ENCODE measurements around the gene ANKRD60. TPM values are rescaled to one million over a fixed set of nuclear protein-coding genes. Genes with fewer than 3 reads are reported as not detected.

The ANKRD60 gene
- total and polyA plus RNA-seq, 4 donors: not detected

DNA sequence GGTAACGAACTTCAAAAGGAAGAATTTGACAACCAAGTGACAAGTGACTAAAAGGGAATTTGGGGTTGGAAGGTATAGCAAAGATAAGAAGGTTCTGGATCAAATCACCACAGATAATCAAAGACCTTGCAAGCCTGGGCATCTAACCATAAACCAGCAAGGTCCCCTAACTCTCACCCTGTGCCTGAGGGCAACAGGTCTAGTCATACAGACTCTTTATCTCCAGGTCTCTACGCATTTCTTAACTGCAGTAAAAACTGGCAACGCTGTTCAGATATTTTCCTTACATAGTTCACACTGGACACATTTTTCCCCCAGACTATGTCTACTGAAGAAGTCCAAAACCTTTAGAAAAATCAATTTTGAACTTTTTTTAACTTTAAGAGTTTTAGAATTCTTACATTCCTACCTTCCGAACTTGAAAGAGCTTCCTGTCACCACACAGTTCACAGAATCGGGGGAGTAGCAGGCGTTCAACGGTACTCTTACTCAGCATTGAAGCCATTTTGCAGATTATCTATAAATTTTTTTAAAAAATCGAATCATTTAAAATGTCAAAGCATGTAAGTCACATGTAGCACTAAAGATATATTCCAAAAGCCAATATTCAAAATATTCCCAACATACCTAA lies 23.0 kb upstream of the ANKRD60 start:
- no peaks in the 10 kb centered on the region for H3K27me3 ChIP-seq (ENCODE audit: control insufficient read depth in 1 of 2, insufficient read depth in 2 of 2, low read length in 1 of 2)
- peaks cover 0 to 2% of the 10 kb centered on the region in 2 donors for H3K4me1 ChIP-seq (ENCODE audit: control insufficient read depth in 1 of 2, insufficient read depth in 2 of 2, low read length in 2 of 2)
- ATAC-seq (ENCODE audit: low FRiP score) (no peak), DNase-seq (no peak)
- intact Hi-C loops (cut with DNase I): no loop called here
- no peak overlapping the region for H3K27ac ChIP-seq (ENCODE audit: low read depth in 1 of 2, low read length in 2 of 2)
- no peak overlapping the region for H3K4me3 ChIP-seq (ENCODE audit: low read length in 2 of 2)
- H3K9me3 ChIP-seq (ENCODE audit: control insufficient read depth, low read length): no peaks in the 10 kb centered on the region
- WGBS, 2 donors: 82 to 84% methylated on average over 8 of the region's 8 CpGs
- H3K36me3 ChIP-seq (ENCODE audit: control insufficient read depth in 1 of 2, insufficient read depth in 2 of 2, low read length in 1 of 2): peaks cover 0 to 11% of the 10 kb centered on the region in 2 donors

DNA sequence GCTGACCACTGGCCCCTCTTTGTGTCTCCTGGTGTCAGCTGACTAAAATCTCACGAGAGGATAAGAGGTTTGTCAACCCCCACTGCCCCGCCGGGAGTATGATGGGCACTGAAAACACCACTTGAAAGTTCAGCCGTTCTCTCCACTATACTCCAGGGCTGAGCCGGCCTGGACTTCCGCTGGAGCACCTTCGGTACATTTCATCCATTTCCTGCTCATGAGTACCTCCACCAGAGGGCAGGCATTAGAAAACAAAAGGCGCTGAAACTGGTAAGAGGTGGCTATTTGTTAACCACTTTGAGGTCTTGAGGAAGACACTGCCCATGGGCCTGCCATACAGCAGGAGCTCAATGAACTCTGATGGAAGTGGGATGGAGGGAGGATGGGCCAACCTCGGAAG lies 17.9 kb upstream of the ANKRD60 start:
- no peaks in the 10 kb centered on the region for H3K27me3 ChIP-seq (ENCODE audit: control insufficient read depth in 1 of 2, insufficient read depth in 2 of 2, low read length in 1 of 2)
- intact Hi-C loops (cut with DNase I): no loop called here
- ATAC-seq (ENCODE audit: low FRiP score): no peak
- H3K36me3 ChIP-seq (ENCODE audit: control insufficient read depth in 1 of 2, insufficient read depth in 2 of 2, low read length in 1 of 2): peaks cover 4 to 19% of the 10 kb centered on the region in 2 donors
- no peaks in the 10 kb centered on the region for H3K4me1 ChIP-seq (ENCODE audit: control insufficient read depth in 1 of 2, insufficient read depth in 2 of 2, low read length in 2 of 2)
- 66 to 69% methylated on average over 9 of the region's 9 CpGs for WGBS, 2 donors
- no peak overlapping the region for H3K4me3 ChIP-seq (ENCODE audit: low read length in 2 of 2)
- no peaks in the 10 kb centered on the region for H3K9me3 ChIP-seq (ENCODE audit: control insufficient read depth, low read length)
- DNase-seq: no peak
- no peak overlapping the region for H3K27ac ChIP-seq (ENCODE audit: low read depth in 1 of 2, low read length in 2 of 2)

DNA sequence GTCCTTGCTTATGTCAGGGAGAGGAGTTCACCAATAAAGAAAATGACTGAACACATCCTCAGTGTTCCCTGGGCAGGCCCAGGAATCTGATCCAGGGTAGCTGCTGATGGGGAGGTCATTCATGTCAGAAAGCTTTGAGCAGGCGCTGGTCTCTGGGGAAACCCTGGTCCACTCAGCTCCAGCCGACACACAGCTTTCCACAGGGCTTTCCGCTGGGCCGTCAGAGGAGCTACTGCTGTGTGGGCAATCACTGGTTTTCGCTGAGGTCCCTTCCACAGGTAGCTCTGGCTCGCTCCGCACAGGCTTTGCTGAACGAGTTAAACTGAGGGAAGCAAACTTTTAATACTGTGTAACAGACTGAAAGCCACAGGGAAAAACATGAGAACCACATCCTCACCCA lies 17.5 kb upstream of the ANKRD60 start:
- intact Hi-C loops (cut with DNase I): no loop called here
- H3K4me1 ChIP-seq (ENCODE audit: control insufficient read depth in 1 of 2, insufficient read depth in 2 of 2, low read length in 2 of 2): no peaks in the 10 kb centered on the region
- no peaks in the 10 kb centered on the region for H3K9me3 ChIP-seq (ENCODE audit: control insufficient read depth, low read length)
- no peak for ATAC-seq (ENCODE audit: low FRiP score)
- 91 to 94% methylated on average over 8 of the region's 8 CpGs for WGBS, 2 donors
- H3K4me3 ChIP-seq (ENCODE audit: low read length in 2 of 2): no peak overlapping the region
- DNase-seq: no peak
- peaks cover 4 to 17% of the 10 kb centered on the region in 2 donors for H3K36me3 ChIP-seq (ENCODE audit: control insufficient read depth in 1 of 2, insufficient read depth in 2 of 2, low read length in 1 of 2)
- no peak overlapping the region for H3K27ac ChIP-seq (ENCODE audit: low read depth in 1 of 2, low read length in 2 of 2)
- no peaks in the 10 kb centered on the region for H3K27me3 ChIP-seq (ENCODE audit: control insufficient read depth in 1 of 2, insufficient read depth in 2 of 2, low read length in 1 of 2)

DNA sequence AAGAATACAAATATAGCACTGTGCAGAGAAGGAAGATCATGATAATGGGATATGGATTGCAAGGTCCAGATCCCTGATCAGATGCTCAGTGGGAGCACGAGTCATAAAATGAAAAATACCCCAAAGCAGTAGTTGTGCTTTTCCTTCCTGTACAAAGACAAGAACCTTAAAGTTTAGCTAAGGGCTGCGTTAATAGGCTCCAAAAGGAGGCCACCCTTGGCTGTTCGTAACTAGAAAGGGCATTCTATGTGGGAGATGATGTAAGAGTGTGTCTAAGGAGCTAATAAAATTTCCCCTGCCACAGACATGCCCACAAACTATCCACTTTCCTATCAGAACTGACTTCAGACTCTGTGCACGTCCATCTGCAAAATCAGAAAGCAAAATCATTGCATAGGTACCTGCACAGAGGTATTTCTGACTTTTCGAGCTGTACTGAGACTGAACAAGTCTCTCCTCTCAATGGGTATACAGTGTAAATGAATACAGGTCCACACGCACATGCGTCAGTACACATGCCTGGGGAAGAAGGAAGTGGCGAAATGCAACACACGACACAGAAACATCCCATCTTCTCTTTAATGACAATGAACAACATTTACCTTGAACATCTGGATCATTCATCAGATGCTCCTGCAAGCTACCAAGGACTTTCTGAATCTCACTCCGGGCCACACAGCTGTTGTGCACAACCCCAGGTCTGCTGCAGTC lies 16.9 kb upstream of the ANKRD60 start:
- Histone ChIP-seq H3K4me1 (ENCODE audit: control insufficient read depth in 1 of 2, insufficient read depth in 2 of 2, low read length in 2 of 2) (no peaks in the 10 kb centered on the region), H3K27me3 (ENCODE audit: control insufficient read depth in 1 of 2, insufficient read depth in 2 of 2, low read length in 1 of 2) (no peaks in the 10 kb centered on the region), H3K36me3 (ENCODE audit: control insufficient read depth in 1 of 2, insufficient read depth in 2 of 2, low read length in 1 of 2) (peaks cover 4 to 17% of the 10 kb centered on the region in 2 donors), H3K27ac (ENCODE audit: low read depth in 1 of 2, low read length in 2 of 2) (no peak overlapping the region), H3K9me3 (ENCODE audit: control insufficient read depth, low read length) (no peaks in the 10 kb centered on the region), H3K4me3 (ENCODE audit: low read length in 2 of 2) (no peak overlapping the region)
- intact Hi-C loops (cut with DNase I): no loop called here
- DNase-seq (no peak), ATAC-seq (ENCODE audit: low FRiP score) (no peak)
- WGBS, 2 donors: 92 to 94% methylated on average over 10 of the region's 10 CpGs

DNA sequence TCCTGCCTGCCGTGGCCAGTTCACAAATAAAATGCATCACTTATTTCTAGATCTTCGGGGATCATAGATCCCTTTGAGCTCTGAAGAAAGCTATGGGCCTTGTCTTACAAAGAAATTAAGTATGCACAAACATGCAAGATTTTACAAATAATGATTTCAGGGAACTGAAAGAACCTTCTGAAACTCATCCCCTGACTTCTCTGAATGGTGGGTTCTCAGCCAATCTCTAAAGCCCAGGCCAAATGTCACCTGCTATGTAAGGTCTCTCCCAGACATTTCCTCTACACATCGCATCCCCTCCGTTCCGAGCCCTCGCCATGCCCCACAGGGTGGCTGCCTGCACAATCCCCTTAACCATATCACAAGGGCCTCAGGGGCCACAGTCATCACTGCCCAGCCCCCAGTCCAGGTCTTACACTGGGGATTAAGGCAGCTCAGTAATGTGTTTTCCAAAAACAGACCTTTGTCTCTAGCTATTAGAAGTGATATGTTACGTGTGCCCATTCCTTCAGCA lies 16.1 kb upstream of the ANKRD60 start:
- Histone ChIP-seq H3K9me3 (ENCODE audit: control insufficient read depth, low read length) (no peaks in the 10 kb centered on the region), H3K27ac (ENCODE audit: low read depth in 1 of 2, low read length in 2 of 2) (no peak overlapping the region), H3K27me3 (ENCODE audit: control insufficient read depth in 1 of 2, insufficient read depth in 2 of 2, low read length in 1 of 2) (no peaks in the 10 kb centered on the region), H3K4me3 (ENCODE audit: low read length in 2 of 2) (no peak overlapping the region), H3K36me3 (ENCODE audit: control insufficient read depth in 1 of 2, insufficient read depth in 2 of 2, low read length in 1 of 2) (peaks cover 4 to 16% of the 10 kb centered on the region in 2 donors), H3K4me1 (ENCODE audit: control insufficient read depth in 1 of 2, insufficient read depth in 2 of 2, low read length in 2 of 2) (no peaks in the 10 kb centered on the region)
- WGBS, 2 donors: 88 to 90% methylated on average over 7 of the region's 7 CpGs
- no peak for ATAC-seq (ENCODE audit: low FRiP score)
- intact Hi-C loops (cut with DNase I): no loop called here
- no peak for DNase-seq

DNA sequence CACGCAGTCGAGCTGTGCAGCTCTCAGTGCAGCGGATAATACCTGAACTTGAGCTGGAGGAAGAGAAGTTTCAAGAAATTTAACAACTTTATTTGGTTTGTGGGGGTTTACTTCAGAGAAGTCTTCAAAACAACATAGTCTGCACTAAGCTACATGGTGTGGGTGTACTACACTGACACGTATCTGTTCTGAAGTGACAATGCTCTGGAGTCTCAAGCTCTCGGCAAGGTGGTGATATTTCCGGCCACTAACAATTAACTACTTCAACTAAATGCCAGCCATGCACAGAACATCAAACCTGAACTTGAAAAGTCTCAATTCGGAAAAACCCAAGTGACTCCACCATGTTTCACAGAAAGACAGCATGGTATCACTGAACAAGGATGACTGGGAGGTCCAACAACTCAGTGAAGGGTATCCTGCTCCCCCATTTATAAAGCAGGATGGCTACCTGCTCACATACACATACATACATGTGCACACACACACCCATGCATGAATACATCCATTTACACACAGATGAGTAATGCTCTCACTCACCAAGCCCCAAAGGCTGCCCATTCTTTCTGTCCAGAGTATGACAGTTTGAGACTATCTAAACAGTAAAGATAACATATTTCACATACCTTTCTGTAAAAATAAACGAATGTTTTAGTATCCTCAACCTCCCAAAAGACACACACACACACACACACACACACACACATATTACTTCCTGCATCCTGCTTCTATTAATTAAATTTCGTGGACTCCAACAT lies 15.4 kb upstream of the ANKRD60 start:
- peaks cover 4 to 19% of the 10 kb centered on the region in 2 donors for H3K36me3 ChIP-seq (ENCODE audit: control insufficient read depth in 1 of 2, insufficient read depth in 2 of 2, low read length in 1 of 2)
- WGBS, 2 donors: 82 to 83% methylated on average over 9 of the region's 9 CpGs

DNA sequence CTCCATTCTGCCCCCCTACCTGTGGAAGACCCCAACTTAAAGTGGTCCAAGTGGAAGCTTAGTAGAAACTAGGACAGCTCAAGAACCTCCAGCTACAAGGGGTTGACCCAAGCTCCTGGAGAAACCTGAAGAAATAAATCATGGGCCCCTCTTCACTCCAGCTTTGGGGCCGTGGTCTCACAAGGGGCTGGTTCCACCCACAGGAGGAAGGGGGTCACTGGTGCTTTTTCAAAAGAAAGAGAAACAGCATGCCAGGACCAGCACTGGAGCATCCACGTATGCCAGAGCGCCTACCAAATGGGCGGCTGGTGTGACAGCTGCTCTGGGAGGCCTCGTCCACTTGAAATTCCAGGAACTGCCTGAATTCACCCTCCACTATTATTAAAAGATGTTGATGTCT lies 14.4 kb upstream of the ANKRD60 start:
- WGBS, 2 donors: 94% methylated on average over 5 of the region's 5 CpGs
- Histone ChIP-seq H3K4me1 (ENCODE audit: control insufficient read depth in 1 of 2, insufficient read depth in 2 of 2, low read length in 2 of 2) (no peaks in the 10 kb centered on the region), H3K4me3 (ENCODE audit: low read length in 2 of 2) (no peak overlapping the region), H3K9me3 (ENCODE audit: control insufficient read depth, low read length) (no peaks in the 10 kb centered on the region), H3K27ac (ENCODE audit: low read depth in 1 of 2, low read length in 2 of 2) (no peak overlapping the region), H3K36me3 (ENCODE audit: control insufficient read depth in 1 of 2, insufficient read depth in 2 of 2, low read length in 1 of 2) (peaks cover 4 to 16% of the 10 kb centered on the region in 2 donors), H3K27me3 (ENCODE audit: control insufficient read depth in 1 of 2, insufficient read depth in 2 of 2, low read length in 1 of 2) (no peaks in the 10 kb centered on the region)
- ATAC-seq (ENCODE audit: low FRiP score) (no peak), DNase-seq (no peak)
- intact Hi-C loops (cut with DNase I): no loop called here

More for the DNA sequence above, 15.4 kb upstream of the ANKRD60 start:
- no peaks in the 10 kb centered on the region for H3K27me3 ChIP-seq (ENCODE audit: control insufficient read depth in 1 of 2, insufficient read depth in 2 of 2, low read length in 1 of 2)
- no peaks in the 10 kb centered on the region for H3K4me1 ChIP-seq (ENCODE audit: control insufficient read depth in 1 of 2, insufficient read depth in 2 of 2, low read length in 2 of 2)
- intact Hi-C loops (cut with DNase I): no loop called here
- no peak overlapping the region for H3K27ac ChIP-seq (ENCODE audit: low read depth in 1 of 2, low read length in 2 of 2)
- DNase-seq: no peak
- no peak overlapping the region for H3K4me3 ChIP-seq (ENCODE audit: low read length in 2 of 2)
- no peak for ATAC-seq (ENCODE audit: low FRiP score)
- no peaks in the 10 kb centered on the region for H3K9me3 ChIP-seq (ENCODE audit: control insufficient read depth, low read length)

DNA sequence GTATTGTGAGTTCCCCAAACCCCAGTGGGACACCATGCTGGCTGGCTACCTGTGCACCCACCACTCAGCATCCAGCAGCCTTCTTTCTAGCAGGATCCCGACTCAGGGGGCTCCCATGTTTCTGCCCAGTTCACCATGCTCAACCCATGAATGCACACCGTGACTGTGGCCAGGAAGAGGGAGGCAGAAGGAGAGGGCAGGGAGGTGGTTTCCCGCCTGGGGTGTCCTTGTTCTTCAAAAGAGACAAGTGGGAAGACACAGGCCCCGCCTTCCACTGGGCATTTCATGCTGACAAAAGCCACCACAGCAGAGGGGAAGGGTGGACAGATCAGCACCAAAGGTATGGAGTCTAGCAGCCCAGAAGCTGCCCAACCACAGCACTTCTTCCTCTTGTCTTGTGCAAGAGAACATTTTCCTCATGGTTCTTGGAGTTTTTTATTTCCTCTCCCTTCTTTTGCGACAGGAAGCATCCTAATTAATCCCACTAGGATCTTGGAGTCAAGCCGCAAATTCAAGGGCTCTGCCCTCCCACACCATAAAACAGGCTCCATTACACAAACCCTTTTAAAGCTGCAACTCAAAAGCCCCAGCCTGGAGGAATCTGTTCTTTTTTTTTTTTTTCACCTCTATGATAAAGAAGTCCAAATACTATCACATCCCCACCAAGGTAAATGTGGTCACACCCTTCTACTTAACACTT lies 13.5 kb upstream of the ANKRD60 start:
- Histone ChIP-seq H3K36me3 (ENCODE audit: control insufficient read depth in 1 of 2, insufficient read depth in 2 of 2, low read length in 1 of 2) (peaks cover 4 to 13% of the 10 kb centered on the region in 2 donors), H3K4me3 (ENCODE audit: low read length in 2 of 2) (no peak overlapping the region), H3K4me1 (ENCODE audit: control insufficient read depth in 1 of 2, insufficient read depth in 2 of 2, low read length in 2 of 2) (no peaks in the 10 kb centered on the region), H3K9me3 (ENCODE audit: control insufficient read depth, low read length) (no peaks in the 10 kb centered on the region), H3K27me3 (ENCODE audit: control insufficient read depth in 1 of 2, insufficient read depth in 2 of 2, low read length in 1 of 2) (no peaks in the 10 kb centered on the region), H3K27ac (ENCODE audit: low read depth in 1 of 2, low read length in 2 of 2) (no peak overlapping the region)
- intact Hi-C loops (cut with DNase I): no loop called here
- DNase-seq (no peak), ATAC-seq (ENCODE audit: low FRiP score) (no peak)
- WGBS, 2 donors: 91 to 93% methylated on average over 6 of the region's 6 CpGs
